Sigmoid colon (tissue), 4 donors: ENCODE data around the gene PSMB7.

ENCODE experiments used
- EP300 ChIP-seq, 4 donors: sonication (generic); formaldehyde crosslinking; IDR thresholded peaks; one replicate each; pipeline ENCODE4 v1.6.1; 2017; ENCODE audit warnings: antibody characterized with exemption in 4 of 4
- POLR2AphosphoS5 ChIP-seq, 4 donors: sonication (generic); formaldehyde crosslinking; IDR thresholded peaks; one replicate each; pipeline ENCODE4 v1.6.1; 2017; ENCODE audit warnings: antibody characterized with exemption in 4 of 4

DNA sequence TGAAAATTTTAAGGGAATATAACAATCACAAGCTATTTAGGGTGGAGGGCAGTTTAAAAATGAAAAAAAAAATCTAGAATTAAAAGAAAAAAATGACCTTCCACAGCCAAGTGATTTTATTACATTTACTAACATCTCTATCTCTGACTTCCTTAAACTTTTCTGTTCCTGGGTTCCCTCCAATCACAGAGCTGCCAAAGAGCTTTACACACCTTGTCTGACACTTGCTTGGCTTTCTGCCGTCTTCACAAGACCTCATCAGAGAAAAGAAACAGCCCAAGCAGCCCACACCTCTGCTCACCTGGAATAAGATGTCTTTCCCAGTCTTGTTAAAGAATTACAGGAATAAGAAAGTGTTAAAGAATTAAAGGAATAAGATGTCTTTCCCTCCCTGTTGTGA lies 38.9 kb downstream of the PSMB7 start:
- no peak for TF ChIP-seq POLR2AphosphoS5 (IDR thresholded peaks at IDR 0.05)
- no peak for TF ChIP-seq EP300 (IDR thresholded peaks at IDR 0.05)
